Measurements from ENCODE around the gene FASTKD2. TPM values are rescaled to one million over a fixed set of nuclear protein-coding genes. Genes with fewer than 3 reads are reported as not detected.
"Not testable (repeated sequence)": the region's sequence is repeated elsewhere in the genome, so short reads cannot be mapped to it uniquely, and the experiment has no call there.

The FASTKD2 gene
- total RNA-seq, 1 donor from 2014 or later, result 32.8 TPM

DNA sequence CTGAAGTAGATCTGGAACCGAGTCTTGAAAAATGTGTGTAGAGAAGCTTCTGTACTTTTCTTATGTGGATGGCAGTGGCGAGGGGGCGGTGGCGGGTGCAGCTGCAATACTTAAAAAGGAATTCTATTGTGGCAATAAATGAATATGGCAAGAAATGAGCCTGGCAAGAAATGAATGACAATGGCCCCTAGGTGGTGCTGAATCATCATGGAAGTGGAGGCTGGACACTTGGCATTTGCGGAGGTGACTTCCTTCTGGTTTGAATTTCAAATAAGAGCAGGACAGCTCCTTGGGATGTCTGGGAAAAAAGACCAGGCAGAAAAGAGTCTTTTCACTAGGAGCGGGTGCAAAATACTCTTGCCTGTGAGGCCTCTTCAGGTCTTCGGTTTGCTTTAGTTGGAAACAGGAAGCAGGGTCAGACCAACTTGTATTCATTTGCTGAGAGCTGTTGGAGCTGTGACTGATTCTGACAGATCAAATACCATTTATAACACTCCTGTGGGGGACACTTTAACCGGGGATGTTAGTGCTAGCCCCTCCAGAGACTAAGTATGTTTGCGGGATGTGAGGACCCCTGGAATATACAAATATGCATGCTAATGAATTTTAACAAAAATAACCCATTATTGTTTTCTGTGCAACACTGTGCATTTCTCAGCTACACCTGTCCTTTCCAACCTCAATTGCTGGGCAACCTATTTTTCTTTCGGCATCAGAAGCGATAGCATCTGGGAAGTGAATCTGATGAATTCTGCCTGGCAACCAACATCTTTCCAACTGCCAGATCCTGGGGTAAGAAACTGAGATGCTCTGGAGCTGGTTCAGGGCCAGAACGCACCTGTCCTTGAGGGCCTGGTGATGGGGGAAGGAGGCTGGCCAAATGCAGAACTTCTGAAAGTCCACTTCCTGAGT lies 35.4 kb downstream of the FASTKD2 start:
- no peaks in the 10 kb centered on the region for H3K36me3 Mint-ChIP-seq (ENCODE audit: low read depth)
- no peaks in the 10 kb centered on the region for H3K9me3 Mint-ChIP-seq
- H3K27me3 Mint-ChIP-seq (ENCODE audit: insufficient read depth), result no peaks in the 10 kb centered on the region
- peak overlapping the region; percentile 61 for H3K27ac Mint-ChIP-seq
- H3K4me3 Mint-ChIP-seq, result peak overlapping the region; percentile 49
- H3K4me1 Mint-ChIP-seq (ENCODE audit: low read depth), result peaks cover 20% of the 10 kb centered on the region
- peak; percentile 28 for DNase-seq (ENCODE audit: low spot score)
- intact Hi-C loops (cut with micrococcal nuclease), result loop anchor here (1.0 to 10.0 kb wide), 7 partner anchors 35 to 675 kb away; partner anchors contain the start of genes FASTKD2, KLF7 and MDH1B

GRCh38 chr2:206801418-206802189 lies 36.2 kb downstream of the FASTKD2 start:
- H3K36me3 Mint-ChIP-seq (ENCODE audit: low read depth), result no peaks in the 10 kb centered on the region
- peaks cover 20% of the 10 kb centered on the region for H3K4me1 Mint-ChIP-seq (ENCODE audit: low read depth)
- H3K27ac Mint-ChIP-seq, result no peak overlapping the region
- intact Hi-C loops (cut with micrococcal nuclease), result loop anchor here (5.0 to 10.0 kb wide), 5 partner anchors 109 to 421 kb away; partner anchors contain the start of gene KLF7
- no peak overlapping the region for H3K4me3 Mint-ChIP-seq
- no peaks in the 10 kb centered on the region for H3K27me3 Mint-ChIP-seq (ENCODE audit: insufficient read depth)
- no peak for DNase-seq (ENCODE audit: low spot score)
- H3K9me3 Mint-ChIP-seq, result no peaks in the 10 kb centered on the region

DNA sequence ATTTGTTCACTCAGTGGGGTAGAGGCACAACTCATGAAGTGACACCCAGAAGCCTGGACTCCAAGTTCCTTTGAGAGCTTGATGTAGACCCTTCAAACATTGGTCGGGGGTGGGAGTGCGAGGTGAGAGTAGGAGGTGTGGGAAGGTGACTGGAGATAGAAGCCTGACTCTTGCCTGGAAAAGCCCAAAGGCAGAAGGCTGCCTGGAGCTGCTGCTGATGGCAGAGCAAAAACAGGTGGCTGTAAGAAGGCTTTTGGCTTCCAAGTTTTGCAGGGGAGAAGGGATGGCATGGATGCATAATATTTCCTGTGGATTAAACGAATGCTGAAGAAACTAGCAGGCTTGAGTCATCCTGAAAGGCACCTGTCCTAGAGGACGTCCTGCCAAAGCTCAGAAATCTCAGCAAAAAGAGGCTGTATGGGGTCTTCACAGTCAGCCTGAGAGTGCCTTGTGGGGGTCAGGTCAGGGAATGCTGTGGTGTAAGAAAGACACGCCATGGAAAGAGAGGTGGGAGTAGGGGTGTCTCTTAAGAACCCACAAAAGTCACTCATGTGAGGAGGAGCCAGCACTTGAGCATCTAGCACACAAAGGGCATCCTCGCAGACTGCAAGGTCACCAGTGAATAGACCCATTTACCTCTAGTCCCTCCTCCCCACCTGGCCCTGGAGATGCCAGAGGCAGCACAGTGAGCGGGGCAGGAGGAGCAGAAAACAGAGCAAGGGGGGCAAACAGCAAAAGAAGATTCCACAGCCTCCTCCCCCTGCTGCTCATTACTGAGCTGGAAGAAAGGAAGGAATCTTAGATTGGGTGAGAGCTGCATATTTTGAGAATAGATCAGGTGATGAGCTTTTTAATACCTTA lies 37.5 kb downstream of the FASTKD2 start:
- Mint-ChIP-seq H3K4me3 (no peak overlapping the region), H3K27ac (no peak overlapping the region), H3K36me3 (ENCODE audit: low read depth) (no peaks in the 10 kb centered on the region), H3K4me1 (ENCODE audit: low read depth) (peaks cover 18% of the 10 kb centered on the region), H3K27me3 (ENCODE audit: insufficient read depth) (no peaks in the 10 kb centered on the region), H3K9me3 (no peaks in the 10 kb centered on the region)
- no peak for DNase-seq (ENCODE audit: low spot score)
- intact Hi-C loops (cut with micrococcal nuclease), result loop anchor here (5.0 to 10.0 kb wide), 5 partner anchors 111 to 419 kb away; partner anchors contain the start of gene KLF7

- intact Hi-C loops (cut with micrococcal nuclease), result loop anchor here (5.0 to 10.0 kb wide), 5 partner anchors 112 to 418 kb away; partner anchors contain the start of gene KLF7
- H3K27me3 Mint-ChIP-seq (ENCODE audit: insufficient read depth), result no peaks in the 10 kb centered on the region
- H3K4me1 Mint-ChIP-seq (ENCODE audit: low read depth), result peaks cover 9% of the 10 kb centered on the region
- no peak overlapping the region for H3K27ac Mint-ChIP-seq
- H3K4me3 Mint-ChIP-seq, result no peak overlapping the region
- no peak for DNase-seq (ENCODE audit: low spot score)
- no peaks in the 10 kb centered on the region for H3K36me3 Mint-ChIP-seq (ENCODE audit: low read depth)
- no peaks in the 10 kb centered on the region for H3K9me3 Mint-ChIP-seq
These were observed 38.9 kb downstream of the FASTKD2 start for GRCh38 chr2:206804326-206804725.

DNA sequence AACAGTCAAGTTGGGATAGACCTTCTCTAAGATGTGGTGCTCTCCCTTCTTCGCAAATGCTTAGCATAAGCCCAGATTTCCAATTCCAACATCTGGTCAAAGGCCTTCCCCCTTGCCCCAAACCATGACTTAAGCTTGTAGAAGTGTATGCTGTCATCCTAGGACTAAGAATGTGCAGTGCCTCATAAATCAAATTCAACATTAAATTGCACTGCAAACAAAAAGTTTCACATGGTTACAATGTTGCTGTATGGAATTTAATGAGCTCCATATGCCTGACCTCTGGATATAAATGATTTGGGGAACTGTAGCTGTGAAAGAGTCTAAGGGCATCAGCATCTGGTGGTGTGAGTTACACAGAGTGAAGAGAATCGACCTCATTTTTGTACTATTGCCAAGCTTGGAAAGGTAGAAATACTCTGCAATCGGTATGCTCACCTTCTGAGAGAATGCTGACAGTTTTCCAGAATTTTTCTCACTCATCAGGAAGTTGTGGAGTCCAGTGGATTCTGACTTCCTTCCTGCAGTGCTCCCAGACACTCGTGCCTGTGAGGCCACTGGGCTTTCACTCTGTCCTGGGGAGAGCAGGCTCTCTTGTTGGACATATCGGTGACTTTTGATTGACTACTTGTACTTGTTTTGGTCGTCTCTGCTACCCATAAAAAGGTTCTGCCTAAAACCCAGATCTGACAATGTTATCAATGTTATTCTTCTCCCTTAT lies 40.6 kb downstream of the FASTKD2 start:
- no peak for DNase-seq (ENCODE audit: low spot score)
- intact Hi-C loops (cut with micrococcal nuclease), result loop anchor here (10.0 kb wide), 2 partner anchors 179 to 239 kb away; no protein-coding TSS in a partner anchor
- Mint-ChIP-seq H3K4me3 (no peak overlapping the region), H3K9me3 (no peaks in the 10 kb centered on the region), H3K27ac (no peak overlapping the region), H3K36me3 (ENCODE audit: low read depth) (no peaks in the 10 kb centered on the region), H3K4me1 (ENCODE audit: low read depth) (no peaks in the 10 kb centered on the region), H3K27me3 (ENCODE audit: insufficient read depth) (no peaks in the 10 kb centered on the region)

DNA sequence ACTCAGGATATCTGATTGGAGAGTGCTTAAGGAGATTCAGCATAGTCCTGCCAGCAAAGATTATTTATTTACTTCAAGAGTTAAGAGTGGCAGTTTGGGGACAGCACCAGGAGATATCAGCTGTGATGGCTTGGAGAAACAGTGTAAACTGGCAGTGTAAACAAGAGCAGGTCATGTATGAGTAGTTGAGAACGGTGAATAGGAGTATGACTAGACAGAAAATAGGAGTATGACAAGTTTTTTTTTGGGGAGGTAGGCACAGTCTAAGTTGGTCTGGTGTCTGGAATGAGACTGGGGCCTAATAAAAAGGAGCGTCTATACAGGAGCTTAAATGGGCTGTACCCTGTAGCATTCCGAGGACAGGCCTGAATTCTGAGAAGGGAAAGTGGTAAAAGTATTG lies 42.2 kb downstream of the FASTKD2 start:
- not testable (repeated sequence) for H3K4me3 Mint-ChIP-seq; DNase-seq (ENCODE audit: low spot score); H3K4me1 Mint-ChIP-seq (ENCODE audit: low read depth); H3K27ac Mint-ChIP-seq; H3K36me3 Mint-ChIP-seq (ENCODE audit: low read depth); H3K9me3 Mint-ChIP-seq; H3K27me3 Mint-ChIP-seq (ENCODE audit: insufficient read depth)
- intact Hi-C loops (cut with micrococcal nuclease), result loop anchor here (10.0 kb wide), 2 partner anchors 177 to 237 kb away; no protein-coding TSS in a partner anchor

- H3K27me3 Mint-ChIP-seq (ENCODE audit: insufficient read depth); H3K9me3 Mint-ChIP-seq; H3K4me1 Mint-ChIP-seq (ENCODE audit: low read depth); H3K4me3 Mint-ChIP-seq; intact Hi-C loops (cut with micrococcal nuclease); H3K36me3 Mint-ChIP-seq (ENCODE audit: low read depth); H3K27ac Mint-ChIP-seq; DNase-seq (ENCODE audit: low spot score): not testable (repeated sequence)
These were observed 47.1 kb downstream of the FASTKD2 start for GRCh38 chr2:206812471-206812870.

DNA sequence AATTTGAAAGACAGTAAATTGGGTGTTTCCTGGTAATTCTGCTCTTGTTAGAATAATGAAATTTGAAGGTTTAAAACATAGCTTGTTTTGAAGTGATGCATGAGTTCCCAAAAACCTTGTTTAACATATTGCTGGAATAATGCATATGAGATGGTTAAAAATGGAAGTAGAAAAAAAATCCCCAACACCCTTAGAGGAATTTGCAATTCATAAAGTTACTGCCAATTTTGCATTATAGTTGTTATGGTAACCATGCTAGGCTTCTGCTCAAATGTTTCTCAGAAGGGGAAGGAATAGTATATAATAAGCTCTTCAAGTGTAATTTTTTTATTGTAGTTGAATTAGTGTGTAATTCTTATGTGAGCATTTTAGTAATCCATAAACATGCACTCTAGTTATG lies 49.1 kb downstream of the FASTKD2 start:
- no peak overlapping the region for H3K4me3 Mint-ChIP-seq
- DNase-seq (ENCODE audit: low spot score), result no peak
- no peak overlapping the region for H3K27ac Mint-ChIP-seq
- intact Hi-C loops (cut with micrococcal nuclease), result no loop called here
- no peaks in the 10 kb centered on the region for H3K27me3 Mint-ChIP-seq (ENCODE audit: insufficient read depth)
- H3K4me1 Mint-ChIP-seq (ENCODE audit: low read depth), result no peaks in the 10 kb centered on the region
- H3K36me3 Mint-ChIP-seq (ENCODE audit: low read depth), result no peaks in the 10 kb centered on the region
- H3K9me3 Mint-ChIP-seq, result no peaks in the 10 kb centered on the region

DNA sequence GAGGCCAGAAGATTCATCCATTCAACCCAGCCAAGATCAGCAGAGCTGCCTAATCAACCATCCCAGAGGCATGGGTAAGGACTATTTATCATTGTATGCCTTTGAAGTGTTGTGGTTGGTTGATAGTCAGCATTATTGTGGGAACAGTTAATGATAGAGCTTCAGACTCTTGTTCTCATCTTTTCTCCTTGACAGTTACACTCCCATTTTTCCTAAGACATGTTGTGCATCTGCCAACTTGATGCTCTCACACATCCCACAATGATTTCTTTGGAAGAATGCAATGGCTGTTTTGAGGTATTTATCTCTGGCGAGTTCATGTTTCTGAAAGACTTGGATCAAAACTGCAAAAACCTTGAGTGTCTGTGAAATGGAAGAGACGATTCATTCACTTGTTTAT lies 55.4 kb downstream of the FASTKD2 start:
- intact Hi-C loops (cut with micrococcal nuclease), result no loop called here
- Mint-ChIP-seq H3K36me3 (ENCODE audit: low read depth) (no peaks in the 10 kb centered on the region), H3K4me1 (ENCODE audit: low read depth) (no peaks in the 10 kb centered on the region), H3K9me3 (no peaks in the 10 kb centered on the region), H3K4me3 (no peak overlapping the region), H3K27me3 (ENCODE audit: insufficient read depth) (peaks cover 4% of the 10 kb centered on the region), H3K27ac (no peak overlapping the region)
- DNase-seq (ENCODE audit: low spot score), result no peak

DNA sequence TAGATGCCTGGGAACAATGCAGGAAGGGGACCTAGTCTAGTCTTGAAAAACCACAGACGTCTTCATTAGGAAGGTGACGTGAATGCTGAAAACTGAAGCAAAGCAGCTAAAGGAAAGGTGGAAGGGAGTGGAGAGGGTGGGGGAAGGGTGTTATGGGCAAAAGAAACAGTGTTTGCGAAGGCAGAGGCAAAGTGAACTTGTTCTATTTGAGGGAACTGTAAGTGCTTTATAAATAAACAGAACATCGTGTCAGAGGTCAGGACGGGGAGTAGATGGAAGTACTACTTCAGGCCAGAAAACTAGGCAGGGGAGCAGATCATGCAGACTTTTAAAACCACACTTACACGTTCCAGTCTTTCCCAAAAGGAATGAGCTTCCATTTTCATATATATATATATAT lies 57.8 kb downstream of the FASTKD2 start:
- no peak overlapping the region for H3K4me3 Mint-ChIP-seq
- no peak overlapping the region for H3K27ac Mint-ChIP-seq
- no peaks in the 10 kb centered on the region for H3K36me3 Mint-ChIP-seq (ENCODE audit: low read depth)
- DNase-seq (ENCODE audit: low spot score), result no peak
- H3K27me3 Mint-ChIP-seq (ENCODE audit: insufficient read depth), result peaks cover 4% of the 10 kb centered on the region
- no peaks in the 10 kb centered on the region for H3K9me3 Mint-ChIP-seq
- intact Hi-C loops (cut with micrococcal nuclease), result no loop called here
- H3K4me1 Mint-ChIP-seq (ENCODE audit: low read depth), result no peaks in the 10 kb centered on the region

DNA sequence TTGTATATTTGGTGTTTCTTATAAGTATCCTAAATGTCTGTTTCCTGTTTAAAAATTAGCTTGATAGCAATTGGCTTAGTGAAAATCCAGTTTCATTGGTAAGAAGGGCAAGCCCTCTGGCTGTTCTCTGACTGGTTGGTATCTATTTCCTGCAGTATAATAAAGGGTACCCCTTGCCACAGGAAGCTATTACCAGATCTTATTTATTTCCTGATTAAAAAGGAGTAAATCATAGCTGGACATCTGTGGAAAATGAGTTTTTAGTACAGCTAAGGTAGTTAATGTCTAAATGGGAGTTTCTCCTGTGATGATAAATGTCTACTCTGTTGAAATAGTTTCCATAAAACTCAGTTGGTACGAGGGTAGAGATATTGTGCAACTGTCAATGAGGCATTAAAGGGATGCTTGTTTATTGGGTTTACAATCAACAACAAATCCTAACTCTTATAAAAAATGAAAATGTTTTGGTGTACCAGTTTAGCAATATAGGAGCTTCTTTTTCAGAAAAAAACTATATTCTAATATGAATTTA lies 58.7 kb downstream of the FASTKD2 start:
- peaks cover 4% of the 10 kb centered on the region for H3K27me3 Mint-ChIP-seq (ENCODE audit: insufficient read depth)
- H3K27ac Mint-ChIP-seq, result no peak overlapping the region
- H3K4me1 Mint-ChIP-seq (ENCODE audit: low read depth), result no peaks in the 10 kb centered on the region
- no peak for DNase-seq (ENCODE audit: low spot score)
- H3K4me3 Mint-ChIP-seq, result no peak overlapping the region
- intact Hi-C loops (cut with micrococcal nuclease), result no loop called here
- no peaks in the 10 kb centered on the region for H3K9me3 Mint-ChIP-seq
- H3K36me3 Mint-ChIP-seq (ENCODE audit: low read depth), result no peaks in the 10 kb centered on the region

GRCh38 chr2:206824993-206825392 lies 59.6 kb downstream of the FASTKD2 start:
- DNase-seq (ENCODE audit: low spot score), result no peak
- H3K4me3 Mint-ChIP-seq, result no peak overlapping the region
- H3K27ac Mint-ChIP-seq, result no peak overlapping the region
- intact Hi-C loops (cut with micrococcal nuclease), result no loop called here
- H3K36me3 Mint-ChIP-seq (ENCODE audit: low read depth), result no peaks in the 10 kb centered on the region
- H3K9me3 Mint-ChIP-seq, result no peaks in the 10 kb centered on the region
- peaks cover 4% of the 10 kb centered on the region for H3K27me3 Mint-ChIP-seq (ENCODE audit: insufficient read depth)
- no peaks in the 10 kb centered on the region for H3K4me1 Mint-ChIP-seq (ENCODE audit: low read depth)

All from activated T-helper 1 cell treated with anti-CD3 and anti-CD28 coated beads, Interleukin-12 subunit alpha, Interleukin-12 subunit beta, Interleukin-2, Interleukin-4 antibody, amounts not matched to agents 30 ng/mL and 10 ng/mL and 1 ng/mL, durations not matched to agents 14 hours and 24 hours and 36 hours (primary cell).